GM18519 (cell line): ENCODE measurements around the gene RPLP2.

Source experiments
- ATAC-seq: cut with Tn5 transposase; IDR thresholded peaks from one replicate; pipeline ENCODE4 v1.9.1; 2021; ENCODE audit warnings: mild to moderate bottlenecking, moderate library complexity; ENCODE audit not compliant: unreplicated experiment, low FRiP score

RPLP2 gene

GRCh38 chr11:773425-773824 lies 36.3 kb upstream of the RPLP2 start:
- no peak for ATAC-seq

- no peak for ATAC-seq
Measured at GRCh38 chr11:773830-774229, 35.9 kb upstream of the RPLP2 start.

GRCh38 chr11:774873-775592 lies 34.7 kb upstream of the RPLP2 start:
- no peak for ATAC-seq

- no peak for ATAC-seq
Measured at GRCh38 chr11:776263-776560, 33.6 kb upstream of the RPLP2 start.

- ATAC-seq, result peak; percentile 22
Measured at GRCh38 chr11:776561-777287, 33.0 kb upstream of the RPLP2 start.

- peak; percentile 55 for ATAC-seq
Measured at GRCh38 chr11:777288-778255, 32.2 kb upstream of the RPLP2 start, which contains the start of gene GATD1. GATD1 (minus strand) TSS chr11:777487; CDS start chr11:777462, 25 bp downstream.

GRCh38 chr11:778976-779954 lies 30.5 kb upstream of the RPLP2 start:
- ATAC-seq, result no peak

GRCh38 chr11:779955-780532 lies 29.7 kb upstream of the RPLP2 start:
- no peak for ATAC-seq

GRCh38 chr11:782264-783174 lies 27.2 kb upstream of the RPLP2 start:
- ATAC-seq, result no peak

GRCh38 chr11:783581-784015 lies 26.2 kb upstream of the RPLP2 start:
- no peak for ATAC-seq

GRCh38 chr11:786235-787083 lies 23.3 kb upstream of the RPLP2 start:
- no peak for ATAC-seq

GRCh38 chr11:787084-787675 lies 22.6 kb upstream of the RPLP2 start:
- ATAC-seq, result no peak

GRCh38 chr11:788009-788640 lies 21.6 kb upstream of the RPLP2 start:
- ATAC-seq, result no peak

- ATAC-seq, result no peak
Measured at GRCh38 chr11:788953-789940, 20.5 kb upstream of the RPLP2 start.

- ATAC-seq, result no peak
Measured at GRCh38 chr11:789943-790342, 19.8 kb upstream of the RPLP2 start, which contains the start of gene CEND1. CEND1 (minus strand) TSS chr11:790090; CDS start chr11:788576, 1,514 bp downstream.
